Liver (tissue), 9 donors: ENCODE measurements around the gene CYP17A1. TPM values are rescaled to one million over a fixed set of nuclear protein-coding genes. Genes with fewer than 3 reads are reported as not detected.
A peak's percentile ranks its signal among the peaks of the same experiment; 100 is the strongest.
"Not testable (repeated sequence)": the region's sequence is repeated elsewhere in the genome, so short reads cannot be mapped to it uniquely, and the experiment has no call there.

Source experiments
- DNase-seq: peaks from one replicate; pipeline ENCODE4 v3.0.0-alpha.2; 2017; ENCODE audit warnings: low spot score
- H3K27ac ChIP-seq, 2 donors: one replicate each; pipeline ENCODE4 v1.7.0; 2013; ENCODE audit warnings: inconsistent platforms in 2 of 2, low read length in 2 of 2, control low read depth in 1 of 2, low read depth in 1 of 2, mild to moderate bottlenecking in 1 of 2
- H3K27me3 ChIP-seq, 4 donors: one replicate each; pipeline versions ENCODE4 v1.6.1 to v1.7.0; 2013; ENCODE audit warnings: low read length in 3 of 4, inconsistent platforms in 1 of 4, mild to moderate bottlenecking in 1 of 4, moderate library complexity in 1 of 4; ENCODE audit not compliant: control insufficient read depth in 4 of 4, insufficient read depth in 4 of 4
- H3K36me3 ChIP-seq, 4 donors: one replicate each; pipeline versions ENCODE4 v1.6.1 to v1.7.0; 2013; ENCODE audit warnings: low read length in 3 of 4, mild to moderate bottlenecking in 3 of 4, low read depth in 1 of 4, moderate library complexity in 1 of 4; ENCODE audit not compliant: control insufficient read depth in 4 of 4, insufficient read depth in 3 of 4
- H3K4me1 ChIP-seq, 4 donors: one replicate each; pipeline versions ENCODE4 v1.6.1 to v1.7.0; 2013; ENCODE audit warnings: low read length in 3 of 4, mild to moderate bottlenecking in 3 of 4, moderate library complexity in 1 of 4; ENCODE audit not compliant: control insufficient read depth in 4 of 4, insufficient read depth in 4 of 4
- H3K4me3 ChIP-seq, 3 donors: one replicate each; pipeline versions ENCODE4 v1.6.1 to v1.7.0; 2013; ENCODE audit warnings: low read length in 3 of 3, control low read depth in 1 of 3, low read depth in 1 of 3, mild to moderate bottlenecking in 1 of 3
- H3K9ac ChIP-seq, 2 donors: one replicate each; pipeline ENCODE4 v1.7.0; 2013; ENCODE audit warnings: low read length in 2 of 2, mild to moderate bottlenecking in 2 of 2, moderate library complexity in 2 of 2, control low read depth in 1 of 2, low read depth in 1 of 2
- H3K9me3 ChIP-seq, 4 donors: one replicate each; pipeline versions ENCODE4 v1.6.1 to v1.7.0; 2013; ENCODE audit warnings: low read length in 3 of 4; ENCODE audit not compliant: control insufficient read depth in 4 of 4
- ATF3 ChIP-seq: IDR thresholded peaks from 2 replicates; pipeline ENCODE4 v1.6.1; 2016; ENCODE audit warnings: antibody characterized with exemption
- FOXA1 ChIP-seq: IDR thresholded peaks from 2 replicates; pipeline ENCODE4 v1.6.1; 2016; ENCODE audit warnings: antibody characterized with exemption
- FOXA2 ChIP-seq: IDR thresholded peaks from 2 replicates; pipeline ENCODE4 v1.6.1; 2016; ENCODE audit warnings: antibody characterized with exemption
- HNF4A ChIP-seq, 2 donors: conservative IDR thresholded peaks; 2 replicates each; pipeline ENCODE4 v1.6.1; 2016; ENCODE audit warnings: antibody characterized with exemption in 2 of 2, mild to moderate bottlenecking in 2 of 2
- HNF4G ChIP-seq: IDR thresholded peaks from 2 replicates; pipeline ENCODE4 v1.6.1; 2016; ENCODE audit warnings: antibody characterized with exemption
- JUND ChIP-seq, 2 donors: IDR thresholded peaks; 2 replicates each; pipeline ENCODE4 v1.6.1; 2016; ENCODE audit warnings: antibody characterized with exemption in 2 of 2
- MAX ChIP-seq: IDR thresholded peaks from 2 replicates; pipeline ENCODE4 v1.6.1; 2016; ENCODE audit warnings: antibody characterized with exemption
- SP1 ChIP-seq: IDR thresholded peaks from 2 replicates; pipeline ENCODE4 v1.6.1; 2018; ENCODE audit warnings: antibody characterized with exemption, mild to moderate bottlenecking
- YY1 ChIP-seq: IDR thresholded peaks from 2 replicates; pipeline ENCODE4 v1.6.1; 2016; ENCODE audit warnings: antibody characterized with exemption, mild to moderate bottlenecking
- ZBTB33 ChIP-seq: IDR thresholded peaks from 2 replicates; pipeline ENCODE4 v1.6.1; 2016; ENCODE audit warnings: antibody characterized with exemption
- WGBS: extraction: QIAGEN DNeasy Blood & Tissue Kit; methylation state at CpG from one replicate; pipeline ENCODE4 v1.1.7; 2013; 5-methylcytosine and 5-hydroxymethylcytosine counted together
- polyA plus RNA-seq, 2 donors: library from polyadenylated mRNA; stranded (reverse) in 1 of 2; unstranded in 1 of 2; fragments of 200-250 nt in 1 of 2; fragments of >200 nt in 1 of 2; fragmentation: Nextera tagmentation in 1 of 2; extraction: Ambion mirVana in 1 of 2; gene quantifications; one replicate each; pipeline versions ENCODE4 v1.2.1 to v1.2.3, GENCODE V29; 2013 to 2015
- total RNA-seq, 2 donors: library from RNA; depleted of rRNA; stranded (reverse); fragments of >200 nt; gene quantifications; one replicate each; pipeline ENCODE4 v1.2.3, GENCODE V29; 2014
- donor health status: healthy.
- donor health status: healthy.
- donor health status: healthy.
- donor health status: healthy.
- donor health status: healthy.

CYP17A1 gene
- total and polyA plus RNA-seq, 4 donors = 0.16 to 13.1 (median 1.0) TPM; not detected in 1

GRCh38 chr10:102859911-102860310 lies 22.7 kb upstream of the CYP17A1 start:
- DNase-seq = no peak
- WGBS = 55% methylated on average over 2 of the region's 2 CpGs
- Histone ChIP-seq H3K9ac (no peak overlapping the region), H3K27me3 (no peaks in the 10 kb centered on the region), H3K4me3 (no peak overlapping the region), H3K4me1 (peaks cover 3 to 10% (median 4%) of the 10 kb centered on the region in 4 donors), H3K27ac (no peak overlapping the region), H3K36me3 (peaks cover 3 to 20% (median 14%) of the 10 kb centered on the region in 4 donors), H3K9me3 (no peaks in the 10 kb centered on the region)
- TF ChIP-seq JUND (IDR thresholded peaks at IDR 0.05) = no peak
- TF ChIP-seq YY1 = no peak
- TF ChIP-seq ZBTB33 = no peak

- Histone ChIP-seq H3K27me3 (no peaks in the 10 kb centered on the region), H3K9me3 (no peaks in the 10 kb centered on the region), H3K4me3 (no peak overlapping the region), H3K36me3 (peaks cover 0 to 8% (median 6%) of the 10 kb centered on the region in 4 donors), H3K4me1 (peaks cover 3 to 13% (median 4%) of the 10 kb centered on the region in 4 donors), H3K27ac (no peak overlapping the region), H3K9ac (no peak overlapping the region)
- 91% methylated on average over 3 of the region's 3 CpGs for WGBS
- DNase-seq = no peak
- TF ChIP-seq MAX (no peak), HNF4A (conservative IDR thresholded peaks at IDR 0.05) (no peak), ZBTB33 (no peak), HNF4G (no peak), FOXA2 (no peak), ATF3 (no peak), FOXA1 (no peak), SP1 (no peak), YY1 (no peak)
These were observed 19.7 kb upstream of the CYP17A1 start for GRCh38 chr10:102856758-102857424.

- Histone ChIP-seq H3K27ac (peak overlapping the region in 1 of 2 donors; percentile 40), H3K4me1 (peaks cover 3 to 15% (median 4%) of the 10 kb centered on the region in 4 donors)
- H3K4me3 ChIP-seq, H3K9me3 ChIP-seq, H3K9ac ChIP-seq, DNase-seq, H3K27me3 ChIP-seq, H3K36me3 ChIP-seq: not testable (repeated sequence)
- TF ChIP-seq HNF4A (conservative IDR thresholded peaks at IDR 0.05) (peak; percentile 61 to 77), SP1 (peak; percentile 51)
- 72% methylated on average over 11 of the region's 11 CpGs for WGBS
These were observed 18.7 kb upstream of the CYP17A1 start for GRCh38 chr10:102855731-102856436.

- not testable (repeated sequence) for H3K36me3 ChIP-seq, H3K9ac ChIP-seq, DNase-seq, H3K9me3 ChIP-seq, H3K27me3 ChIP-seq, H3K4me3 ChIP-seq, H3K27ac ChIP-seq
- H3K4me1 ChIP-seq = peaks cover 3 to 22% (median 9%) of the 10 kb centered on the region in 4 donors
- 93% methylated on average over 7 of the region's 7 CpGs for WGBS
These were observed 16.0 kb upstream of the CYP17A1 start for GRCh38 chr10:102853237-102853636.
